GM12801 (cell line): Measurements from ENCODE around the gene NR4A2.

ENCODE experiments used
- CTCF ChIP-seq: IDR thresholded peaks from one replicate; pipeline ENCODE4 v1.5.1; 2011; ENCODE audit warnings: control low read depth; ENCODE audit not compliant: insufficient read length; ENCODE audit errors: extremely low read depth

Gene NR4A2

GRCh38 chr2:156332534-156333273 lies at the start of gene NR4A2:
NR4A2 (minus strand) TSS chr2:156332721; CDS start chr2:156330186, 2,535 bp downstream.
- TF ChIP-seq CTCF: no peak

- no peak for TF ChIP-seq CTCF
Measured at GRCh38 chr2:156380117-156380645, 47.7 kb upstream of the NR4A2 start.

GRCh38 chr2:156379714-156380113 lies 47.2 kb upstream of the NR4A2 start:
- TF ChIP-seq CTCF: no peak

- no peak for TF ChIP-seq CTCF
Measured at GRCh38 chr2:156379071-156379470, 46.5 kb upstream of the NR4A2 start.

GRCh38 chr2:156366753-156367152 lies 34.2 kb upstream of the NR4A2 start:
- TF ChIP-seq CTCF: no peak

GRCh38 chr2:156363141-156363540 lies 30.6 kb upstream of the NR4A2 start:
- TF ChIP-seq CTCF: no peak

GRCh38 chr2:156356014-156356754 lies 23.7 kb upstream of the NR4A2 start:
- TF ChIP-seq CTCF: no peak
